HG03457 (cell line): ENCODE results near the gene EZH2.
A peak's percentile ranks its signal among the peaks of the same experiment; 100 is the strongest.

Experiments used
- ATAC-seq: cut with Tn5 transposase; IDR thresholded peaks from one replicate; pipeline ENCODE4 v1.9.1; 2021; ENCODE audit warnings: moderate number of reproducible peaks; ENCODE audit not compliant: unreplicated experiment

The EZH2 gene

DNA sequence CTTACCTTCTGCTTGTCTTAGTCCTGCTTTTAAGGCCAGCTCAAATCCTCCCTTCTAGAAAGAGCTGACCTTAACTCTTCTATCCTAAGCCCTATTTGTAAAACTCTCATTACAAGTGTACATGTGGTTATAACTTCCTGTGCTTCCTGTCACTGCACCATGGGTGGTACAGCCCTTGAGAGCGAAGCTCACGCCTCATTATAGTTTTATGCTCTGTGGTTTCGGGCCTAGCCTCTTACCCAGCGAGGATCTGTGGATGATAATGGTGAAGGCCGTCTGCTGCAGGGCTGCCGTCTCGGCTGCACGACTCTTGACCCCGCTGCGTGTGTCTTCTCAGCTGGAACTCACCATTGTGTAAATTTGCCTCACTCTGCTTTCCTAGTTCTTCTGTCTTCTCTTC is 110.8 kb downstream of the EZH2 start:
- ATAC-seq: peak; percentile 94

DNA sequence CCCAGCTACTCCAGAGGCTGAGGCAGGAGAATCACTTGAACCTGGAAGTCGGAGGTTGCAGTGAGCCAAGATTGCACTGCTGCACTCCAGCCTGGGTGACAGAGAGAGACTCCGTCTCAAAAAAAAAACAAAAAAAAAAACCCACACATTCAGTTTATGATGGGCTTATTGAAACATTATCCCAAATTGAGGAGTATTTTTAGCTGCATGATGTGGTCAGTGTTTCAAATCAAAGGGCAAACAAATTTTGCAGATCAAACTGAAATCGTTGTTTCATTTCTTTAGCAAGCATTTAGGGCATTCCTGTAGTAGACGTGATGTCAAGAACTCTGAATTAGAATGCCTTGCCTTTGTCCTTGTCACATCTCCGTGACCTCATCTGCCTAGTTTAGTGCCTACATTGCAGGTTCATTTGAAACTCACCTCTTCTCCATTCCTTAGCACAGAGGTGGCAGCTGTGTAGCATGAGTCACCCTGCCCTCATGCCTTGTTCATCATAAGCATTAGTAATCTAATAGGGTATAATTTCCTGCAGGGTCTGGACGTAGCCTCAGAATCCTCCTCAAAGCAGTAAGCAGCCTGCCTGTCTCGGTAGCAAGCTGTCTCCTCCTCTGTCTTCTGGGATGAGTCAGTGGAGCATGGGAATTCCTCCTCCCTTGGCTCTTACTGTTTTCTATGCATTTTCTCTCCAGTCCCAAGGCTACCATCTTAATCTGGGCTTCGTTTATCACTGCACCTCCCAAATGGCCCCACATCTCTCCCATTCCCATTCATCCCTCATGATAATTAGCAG is 111.6 kb downstream of the EZH2 start:
- no peak for ATAC-seq

DNA sequence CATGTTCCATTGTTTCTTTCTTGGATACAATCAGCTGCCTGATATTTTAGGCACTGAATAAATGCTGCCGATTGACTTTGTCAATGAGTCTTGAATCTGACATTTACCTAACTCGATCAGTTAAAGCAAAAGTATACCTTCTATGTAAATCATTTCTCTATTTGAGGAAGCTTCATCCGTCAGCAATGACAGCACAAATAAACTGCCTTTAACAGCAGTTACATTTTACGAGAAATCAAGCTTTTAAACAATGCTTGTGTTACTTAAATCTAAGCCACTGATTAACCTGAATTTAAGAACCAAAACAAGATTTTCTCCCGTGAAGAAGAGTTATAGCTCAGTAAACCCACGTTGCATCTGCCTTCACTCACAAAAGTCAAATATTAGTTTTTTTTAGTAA is 114.1 kb downstream of the EZH2 start:
- ATAC-seq: no peak

DNA sequence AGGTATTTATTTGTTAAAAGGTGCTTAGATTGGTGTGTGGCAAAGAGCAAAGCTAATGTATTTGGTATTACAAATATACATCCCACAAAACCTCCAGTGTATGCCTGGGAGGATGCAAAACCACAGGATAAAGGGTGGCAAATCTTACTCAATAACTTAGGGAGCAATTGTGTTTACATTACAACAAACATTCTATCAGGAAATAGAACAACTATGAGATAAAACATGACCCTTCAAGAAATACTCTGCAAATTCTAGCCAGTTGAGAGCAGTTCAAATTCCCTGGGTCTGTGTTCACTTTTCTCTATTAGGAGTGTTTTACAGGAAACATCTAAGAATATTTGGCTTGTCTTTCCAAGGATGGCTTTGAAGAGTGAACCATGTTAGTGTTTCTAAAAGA is 120.5 kb downstream of the EZH2 start:
- ATAC-seq: no peak

- no peak for ATAC-seq
These were observed 122.4 kb downstream of the EZH2 start for GRCh38 chr7:148761499-148762278.
